Measurements from ENCODE around the gene DFFB.

DNA sequence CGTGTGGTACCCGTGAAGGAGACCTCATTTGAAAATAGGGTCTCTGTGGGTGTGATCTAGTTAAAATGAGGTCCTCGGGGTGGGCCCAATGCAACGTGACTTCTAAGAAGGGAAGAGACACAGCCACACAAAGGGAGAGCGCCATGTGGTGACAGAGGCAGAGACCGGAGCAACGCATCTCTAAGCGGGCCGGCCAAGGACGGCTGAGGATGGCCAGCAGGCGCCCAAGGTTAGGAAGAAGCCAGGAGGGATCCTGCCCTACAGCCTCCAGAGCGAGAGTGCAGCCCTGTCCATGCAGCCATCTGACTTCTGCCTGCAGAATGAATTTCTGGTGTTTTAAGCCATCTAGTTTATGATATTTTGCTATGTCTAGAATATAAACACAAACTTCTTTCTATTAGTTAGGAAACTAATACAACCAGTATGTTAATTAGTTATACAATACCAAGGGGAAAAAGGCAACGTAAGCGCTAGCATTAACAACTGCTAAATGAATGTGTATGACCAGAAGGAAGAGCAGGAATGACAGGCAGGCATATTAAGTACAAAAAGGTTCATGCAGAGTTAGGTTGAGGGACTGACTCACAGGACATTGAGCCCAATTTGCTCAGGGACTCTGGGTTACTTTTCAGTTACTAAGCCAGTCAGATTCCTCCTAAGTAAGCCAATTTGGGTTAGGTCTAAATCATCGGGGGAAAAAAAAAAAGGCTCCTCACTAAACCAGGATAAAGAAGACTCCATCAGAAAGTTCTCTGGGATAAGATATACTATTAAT, 4.4 kb upstream of the DFFB start:
- TF ChIP-seq, protein P1, sequence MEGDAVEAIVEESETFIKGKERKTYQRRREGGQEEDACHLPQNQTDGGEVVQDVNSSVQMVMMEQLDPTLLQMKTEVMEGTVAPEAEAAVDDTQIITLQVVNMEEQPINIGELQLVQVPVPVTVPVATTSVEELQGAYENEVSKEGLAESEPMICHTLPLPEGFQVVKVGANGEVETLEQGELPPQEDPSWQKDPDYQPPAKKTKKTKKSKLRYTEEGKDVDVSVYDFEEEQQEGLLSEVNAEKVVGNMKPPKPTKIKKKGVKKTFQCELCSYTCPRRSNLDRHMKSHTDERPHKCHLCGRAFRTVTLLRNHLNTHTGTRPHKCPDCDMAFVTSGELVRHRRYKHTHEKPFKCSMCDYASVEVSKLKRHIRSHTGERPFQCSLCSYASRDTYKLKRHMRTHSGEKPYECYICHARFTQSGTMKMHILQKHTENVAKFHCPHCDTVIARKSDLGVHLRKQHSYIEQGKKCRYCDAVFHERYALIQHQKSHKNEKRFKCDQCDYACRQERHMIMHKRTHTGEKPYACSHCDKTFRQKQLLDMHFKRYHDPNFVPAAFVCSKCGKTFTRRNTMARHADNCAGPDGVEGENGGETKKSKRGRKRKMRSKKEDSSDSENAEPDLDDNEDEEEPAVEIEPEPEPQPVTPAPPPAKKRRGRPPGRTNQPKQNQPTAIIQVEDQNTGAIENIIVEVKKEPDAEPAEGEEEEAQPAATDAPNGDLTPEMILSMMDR (IDR thresholded peaks at IDR 0.05) = no peak
- no peak for TF ChIP-seq EZH2phosphoT487 (IDR thresholded peaks at IDR 0.05)
- TF ChIP-seq EZH2 (IDR thresholded peaks at IDR 0.05) = no peak

Measured in neural progenitor cell (in vitro differentiated cells).